Heart right ventricle (tissue), 16 donors: ENCODE data around the gene PRDM5. TPM values are rescaled to one million over a fixed set of nuclear protein-coding genes. Genes with fewer than 3 reads are reported as not detected.

ENCODE experiments used
- ATAC-seq, 8 donors: fragments of 200-7000 bp; cut with Tn5 transposase; one replicate each; pipeline ENCODE4 v1.9.1; 2020; ENCODE audit warnings: mild to moderate bottlenecking in 8 of 8, moderate library complexity in 8 of 8, moderate number of reproducible peaks in 1 of 8
- DNase-seq, 2 donors: peaks; one replicate each; pipeline ENCODE4 v3.0.0-alpha.2; 2020
- H3K27ac ChIP-seq, 10 donors: fragments of 200-600 bp; sonication (generic) in 2 of 10; one replicate each; pipeline versions ENCODE4 v1.5.0 to v1.8.0; 2020 to 2022; ENCODE audit warnings: mild to moderate bottlenecking in 3 of 10
- H3K27me3 ChIP-seq, 7 donors: fragments of 200-600 bp; one replicate each; pipeline ENCODE4 v1.8.0; 2021 to 2022; ENCODE audit warnings: mild to moderate bottlenecking in 2 of 7
- H3K36me3 ChIP-seq, 9 donors: fragments of 200-600 bp; sonication (generic) in 1 of 9; one replicate each; pipeline versions ENCODE4 v1.5.0 to v1.8.0; 2020 to 2022; ENCODE audit warnings: mild to moderate bottlenecking in 2 of 9
- H3K4me1 ChIP-seq, 9 donors: fragments of 200-600 bp; sonication (generic) in 1 of 9; one replicate each; pipeline versions ENCODE4 v1.5.0 to v1.8.0; 2020 to 2022; ENCODE audit warnings: mild to moderate bottlenecking in 4 of 9
- H3K4me3 ChIP-seq, 10 donors: fragments of 200-600 bp; sonication (generic) in 2 of 10; one replicate each; pipeline versions ENCODE4 v1.5.0 to v1.8.0; 2020 to 2022; ENCODE audit warnings: mild to moderate bottlenecking in 7 of 10, moderate library complexity in 2 of 10
- H3K9me3 ChIP-seq, 11 donors: fragments of 200-600 bp in 10 of 11; sonication (generic) in 2 of 11; one replicate each; pipeline versions ENCODE4 v1.5.0 to v1.8.0; 2013 to 2022; ENCODE audit warnings: mild to moderate bottlenecking in 2 of 11, control low read depth in 1 of 11, moderate library complexity in 1 of 11
- CTCF ChIP-seq, 9 donors: fragments of 200-600 bp; sonication (generic) in 2 of 9; IDR thresholded peaks; one replicate each; pipeline versions ENCODE4 v1.5.0 to v1.8.0; 2021 to 2022; ENCODE audit warnings: antibody characterized with exemption in 9 of 9, mild to moderate bottlenecking in 5 of 9, moderate library complexity in 1 of 9
- WGBS, 2 donors: extraction: QIAGEN DNeasy Blood & Tissue Kit; methylation state at CpG; one replicate each; pipeline ENCODE4 v1.1.7; 2013; ENCODE audit warnings: inconsistent platforms in 1 of 2; 5-methylcytosine and 5-hydroxymethylcytosine counted together
- intact Hi-C, 10 donors: fragments of 100-400 bp; cut with DNase I; formaldehyde crosslinking; loops; one replicate each; pipeline versions ENCODE4 v1.11.1 to v1.14.2; 2022
- polyA plus RNA-seq, 2 donors: library from polyadenylated mRNA; stranded (reverse); fragments of 200-250 nt; gene quantifications; one replicate each; pipeline ENCODE4 v1.2.3, GENCODE V29; 2013
- total RNA-seq, 10 donors: library from RNA; stranded (reverse); fragmentation: NEBNext Ultra II Directional in 3 of 10; extraction: Animal tissue kit (Norgen Biotek cat#: 25700) in 3 of 10; gene quantifications; one replicate each; pipeline versions ENCODE4 v1.2.1 to v1.2.4, GENCODE V29; 2021 to 2023
- donor health status: Arrhythmogenic right ventricular cardiomyopathy.
- donor health status: ischemic (EF 13 %, LVEDD 7.1; RV severe dilation, severe dysfunction).
- donor health status: healthy with polysubstance abuse.
- donor health status: DM: no; HTN: yes; CAD: no.
- donor health status: DM: no; HTN: no; CAD: no.
- donor health status: ischemic (EF 25% LVEDD 6.9; RV normal size, moderate dysfunction).
- donor health status: ischemic (EF 25% LVEDD 5.7; RV mildly dilated, moderate dysfunction).
- donor health status: healthy.
- donor health status: DM: yes; HTN: yes; CAD: no.
- donor health status: Ischemic cardiomyopathy.
- donor health status: ischemic (EF 35%, LVEDD 5.7; RV mildly dilated, moderate dysfunction).
- donor health status: nonischemic (EF 11% LVEDD 7.7; RV severe dilation, severe dysfunction).
- donor health status: DM: yes; HTN: yes; CAD: no.
- donor health status: PGD.
- donor health status: ischemic (EF 29% LVEDD 5.4; RV normal size, mild dysfunction).
- donor health status: nonischemic (EF 23%, LVEDD 6.1; RV moderate dilation, normal function).

The PRDM5 gene
- total and polyA plus RNA-seq, 12 donors, result 1.5 to 20.5 (median 12.1) TPM

GRCh38 chr4:120940547-120940946 is 18.0 kb upstream of the PRDM5 start:
- intact Hi-C loops, result no loop called here
- peak in 3 of 8 donors; percentile 41 to 55 (median 47) for ATAC-seq

GRCh38 chr4:120939693-120940092 is 17.2 kb upstream of the PRDM5 start:
- no peak for TF ChIP-seq CTCF (IDR thresholded peaks at IDR 0.05)
- intact Hi-C loops, result no loop called here

More at GRCh38 chr4:120940547-120940946, 18.0 kb upstream of the PRDM5 start:
- no peak for DNase-seq
- Histone ChIP-seq H3K4me1 (no peaks in the 10 kb centered on the region), H3K36me3 (no peaks in the 10 kb centered on the region), H3K27me3 (no peaks in the 10 kb centered on the region), H3K4me3 (no peak overlapping the region), H3K9me3 (no peaks in the 10 kb centered on the region), H3K27ac (no peak overlapping the region)
- 77 to 84% methylated on average over 2 of the region's 2 CpGs for WGBS, 2 donors
- TF ChIP-seq CTCF (IDR thresholded peaks at IDR 0.05), result peak in 4 of 9 donors; percentile 29 to 39 (median 32)

GRCh38 chr4:120929847-120930246 is 7.3 kb upstream of the PRDM5 start:
- H3K9me3 ChIP-seq, result no peaks in the 10 kb centered on the region
- no peaks in the 10 kb centered on the region for H3K36me3 ChIP-seq
- H3K27me3 ChIP-seq, result no peaks in the 10 kb centered on the region
- no peak overlapping the region for H3K27ac ChIP-seq
- intact Hi-C loops, result loop anchor here in 7 of 10 donors (10.0 kb wide), 4 partner anchors 125 to 215 kb away; partner anchors contain the start of gene NDNF (in 1 of the 7)
- TF ChIP-seq CTCF (IDR thresholded peaks at IDR 0.05), result no peak
- ATAC-seq, result no peak
- WGBS, 2 donors, result 71 to 74% methylated on average over 1 of the region's 1 CpG
- no peaks in the 10 kb centered on the region for H3K4me1 ChIP-seq
- no peak overlapping the region for H3K4me3 ChIP-seq
- no peak for DNase-seq

More at GRCh38 chr4:120939693-120940092, 17.2 kb upstream of the PRDM5 start:
- H3K36me3 ChIP-seq, result no peaks in the 10 kb centered on the region
- H3K27me3 ChIP-seq, result no peaks in the 10 kb centered on the region
- H3K9me3 ChIP-seq, result no peaks in the 10 kb centered on the region
- ATAC-seq, result no peak
- no peaks in the 10 kb centered on the region for H3K4me1 ChIP-seq
- H3K4me3 ChIP-seq, result no peak overlapping the region
- H3K27ac ChIP-seq, result no peak overlapping the region
- no peak for DNase-seq

- intact Hi-C loops, result loop anchor here in 7 of 10 donors (10.0 kb wide), 4 partner anchors 127 to 213 kb away; partner anchors contain the start of gene NDNF (in 1 of the 7)
- Histone ChIP-seq H3K4me1 (peaks cover 0 to 9% (median 3%) of the 10 kb centered on the region in 9 donors), H3K4me3 (no peak overlapping the region), H3K27ac (no peak overlapping the region), H3K36me3 (no peaks in the 10 kb centered on the region), H3K9me3 (no peaks in the 10 kb centered on the region), H3K27me3 (peaks cover 0 to 17% (median 0%) of the 10 kb centered on the region in 7 donors)
- DNase-seq, result no peak
- no peak for TF ChIP-seq CTCF (IDR thresholded peaks at IDR 0.05)
- no peak for ATAC-seq
Observed at GRCh38 chr4:120927801-120928409, 5.4 kb upstream of the PRDM5 start.
